GM19238 (cell line): ENCODE data around the gene CD2BP2.
"Not testable (repeated sequence)": the region's sequence is repeated elsewhere in the genome, so short reads cannot be mapped to it uniquely, and the experiment has no call there.

ENCODE experiments used
- DNase-seq: peaks from one replicate; pipeline ENCODE4 v3.0.0; 2011; ENCODE audit warnings: low spot score; ENCODE audit not compliant: insufficient read length

Gene CD2BP2

DNA sequence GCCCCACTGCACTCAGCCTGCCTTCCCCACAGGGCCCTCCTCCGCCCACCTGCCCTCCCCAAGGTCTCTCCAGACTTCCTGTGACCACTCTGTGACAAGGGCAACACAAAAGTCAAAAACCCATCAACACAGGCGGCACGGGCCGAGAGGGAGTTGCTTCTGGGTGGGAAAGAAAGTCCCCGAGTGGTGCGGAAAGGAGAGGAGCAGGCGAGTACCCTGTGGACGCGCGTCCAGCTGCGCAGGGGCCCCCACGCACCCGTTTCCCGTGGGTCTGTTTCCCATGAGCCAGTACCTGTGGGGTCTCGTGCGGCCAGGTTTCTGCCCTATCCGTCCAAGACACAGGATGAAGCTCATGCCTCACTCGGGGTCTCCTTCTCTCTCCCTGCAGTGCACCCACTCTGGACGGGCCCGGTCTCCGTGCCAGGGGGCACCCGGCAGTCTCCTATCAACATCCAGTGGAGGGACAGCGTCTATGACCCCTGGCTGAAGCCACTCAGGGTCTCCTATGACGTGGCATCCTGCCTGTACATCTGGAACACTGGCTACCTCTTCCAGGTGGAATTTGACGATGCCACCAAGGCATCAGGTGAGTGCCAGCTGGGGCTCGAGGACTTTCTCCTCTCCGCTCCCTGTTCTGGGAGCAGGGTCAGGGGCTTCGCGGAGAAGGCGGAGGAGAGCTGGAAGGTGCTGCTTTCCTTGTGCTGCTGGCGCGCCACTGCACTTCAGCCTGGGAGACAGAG lies 12.2 kb downstream of the CD2BP2 start:
- no peak for DNase-seq

DNA sequence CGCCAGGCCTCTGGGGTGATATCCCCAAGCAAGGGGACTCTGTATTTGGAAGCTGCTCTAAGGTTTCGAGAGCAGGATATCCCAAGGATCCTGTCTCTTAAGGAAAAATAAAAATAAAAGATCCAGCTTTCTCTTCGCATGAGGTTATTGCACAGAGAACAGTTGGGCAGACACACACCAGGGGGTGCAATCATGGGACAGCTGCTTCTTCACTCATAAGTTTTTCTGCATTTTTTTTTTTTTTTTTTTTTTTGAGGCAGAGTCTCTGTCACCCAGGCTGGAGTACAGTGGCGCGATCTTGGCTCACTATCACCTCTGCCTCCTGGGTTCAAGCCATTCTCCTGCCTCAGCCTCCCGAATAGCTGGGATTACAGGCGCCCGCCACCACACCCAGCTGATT lies 13.1 kb downstream of the CD2BP2 start:
- DNase-seq, result not testable (repeated sequence)

DNA sequence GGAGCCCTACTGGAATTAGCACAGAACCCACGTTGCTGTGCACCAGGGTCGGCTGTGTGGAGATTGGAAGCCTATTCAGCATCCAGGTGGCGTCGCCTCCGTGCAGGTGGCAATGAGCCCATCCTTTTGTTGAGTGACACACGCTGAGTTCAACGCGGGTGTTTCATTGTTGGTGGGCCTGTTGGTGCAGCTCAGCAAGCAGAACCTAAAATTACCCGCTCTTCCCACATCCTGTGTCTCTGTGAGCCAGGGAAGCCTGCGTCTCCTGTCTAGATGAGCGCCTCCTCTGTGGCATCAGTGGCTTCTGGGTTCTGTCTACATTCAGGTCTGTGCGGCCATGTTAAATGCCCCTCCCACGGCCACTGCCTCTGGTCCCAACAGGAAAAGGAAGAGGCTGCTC lies 14.5 kb downstream of the CD2BP2 start:
- DNase-seq, result no peak

DNA sequence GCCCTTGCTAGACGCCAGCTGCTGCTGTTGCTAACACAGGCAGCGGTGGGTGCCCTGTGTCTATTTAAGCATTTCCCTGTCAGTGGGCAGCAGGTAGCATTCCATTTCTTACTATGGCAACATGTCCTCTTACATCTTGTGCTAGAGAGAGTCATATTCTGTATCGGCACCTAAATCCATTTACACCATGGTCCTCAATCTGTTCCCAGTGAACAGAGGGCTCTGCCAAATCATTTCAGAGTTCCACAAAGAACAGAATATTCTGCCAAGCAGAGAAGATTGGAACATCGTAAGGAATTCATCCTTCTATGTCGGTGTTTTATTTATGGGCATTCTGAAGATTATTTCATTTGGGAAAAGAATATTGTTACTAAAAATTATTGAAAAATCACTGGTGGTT lies 16.4 kb downstream of the CD2BP2 start:
- DNase-seq, result not testable (repeated sequence)

DNA sequence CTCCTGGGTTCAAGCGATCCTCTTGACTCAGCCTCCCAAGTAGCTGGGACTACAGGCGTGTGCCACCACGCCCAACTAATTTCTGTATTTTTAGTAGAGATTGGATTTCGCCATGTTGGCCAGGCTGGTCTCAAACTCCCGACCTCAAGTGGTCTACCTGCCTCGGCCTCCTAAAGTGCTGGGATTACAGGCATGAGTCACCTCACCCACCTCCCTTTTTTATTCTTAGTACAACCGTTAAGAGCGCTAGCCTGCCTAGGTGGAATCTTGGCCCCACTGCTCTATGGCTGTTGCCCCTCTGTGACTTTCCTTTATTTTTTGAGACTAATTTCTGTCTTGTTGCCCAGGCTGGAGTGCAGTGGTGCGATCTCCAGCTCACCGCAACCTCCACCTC lies 17.1 kb downstream of the CD2BP2 start:
- not testable (repeated sequence) for DNase-seq

DNA sequence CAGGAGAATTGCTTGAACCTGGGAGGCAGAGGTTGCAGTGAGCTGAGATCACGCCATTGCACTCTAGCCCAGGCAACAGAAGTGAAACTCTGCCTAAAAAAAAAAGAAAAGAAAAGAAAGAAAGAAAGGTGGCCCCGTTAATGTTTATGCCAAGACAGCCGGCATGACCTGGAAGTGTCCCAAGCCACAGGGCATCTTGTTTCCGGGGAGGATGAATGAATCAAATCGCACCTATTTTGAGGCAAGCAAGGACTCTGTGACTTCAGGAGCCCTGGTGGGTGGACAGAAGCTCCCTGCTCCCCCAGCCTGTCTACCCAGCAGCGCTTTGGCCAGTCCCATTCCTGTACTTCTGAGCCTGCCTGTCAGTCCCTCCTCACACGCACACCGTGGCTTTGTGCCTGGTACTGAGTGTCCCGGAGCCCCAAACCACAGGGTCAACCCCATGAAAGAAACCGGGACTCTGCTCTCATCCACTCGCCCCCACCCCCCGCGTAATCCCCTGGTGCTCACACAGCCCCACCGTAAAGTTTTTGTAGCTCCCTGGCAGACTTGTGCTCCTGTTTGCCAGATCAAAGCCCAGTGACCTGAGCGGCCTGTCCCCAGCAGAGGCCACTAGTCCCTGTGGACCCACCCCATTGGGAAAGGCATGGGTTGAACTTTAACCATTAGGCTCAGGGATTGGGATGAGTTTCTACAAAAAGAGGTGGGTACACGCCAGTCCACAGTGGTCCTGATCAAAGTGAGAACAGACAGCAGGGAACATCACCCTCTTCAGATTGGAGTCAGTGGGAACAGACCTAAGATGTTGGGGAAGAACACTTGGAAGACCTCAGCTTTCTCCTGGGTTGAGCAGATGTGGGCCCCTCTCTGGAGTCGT lies 19.3 kb downstream of the CD2BP2 start:
- DNase-seq, result no peak

DNA sequence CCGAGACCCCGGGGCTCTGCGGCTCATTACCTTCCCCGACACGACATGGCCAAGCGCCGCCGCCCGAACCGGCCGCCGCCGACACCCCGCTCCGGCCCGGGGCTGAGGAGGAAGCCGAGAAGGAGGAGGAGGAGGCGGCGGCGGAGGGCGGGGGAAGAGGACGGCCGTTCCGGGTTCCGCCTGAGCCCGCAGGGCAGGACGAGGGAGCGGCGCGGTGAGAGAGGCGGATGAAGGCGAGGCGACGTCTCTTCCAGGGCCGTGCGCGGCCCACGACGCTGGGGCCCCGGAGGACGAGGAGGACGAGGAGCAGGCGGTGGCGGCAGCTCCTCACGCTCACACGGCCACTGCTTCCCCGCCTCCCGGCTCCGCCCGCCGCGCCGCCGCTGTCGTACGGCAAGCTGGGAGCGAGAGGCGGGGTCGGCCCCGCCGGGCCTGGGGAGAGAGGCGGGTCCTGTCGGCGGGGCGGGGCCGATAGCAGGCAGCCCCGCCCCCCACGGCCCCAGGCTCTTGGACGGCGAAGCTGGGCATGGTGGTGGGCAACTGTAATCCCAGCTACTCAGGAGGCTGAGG lies 20.0 kb downstream of the CD2BP2 start:
- not testable (repeated sequence) for DNase-seq

DNA sequence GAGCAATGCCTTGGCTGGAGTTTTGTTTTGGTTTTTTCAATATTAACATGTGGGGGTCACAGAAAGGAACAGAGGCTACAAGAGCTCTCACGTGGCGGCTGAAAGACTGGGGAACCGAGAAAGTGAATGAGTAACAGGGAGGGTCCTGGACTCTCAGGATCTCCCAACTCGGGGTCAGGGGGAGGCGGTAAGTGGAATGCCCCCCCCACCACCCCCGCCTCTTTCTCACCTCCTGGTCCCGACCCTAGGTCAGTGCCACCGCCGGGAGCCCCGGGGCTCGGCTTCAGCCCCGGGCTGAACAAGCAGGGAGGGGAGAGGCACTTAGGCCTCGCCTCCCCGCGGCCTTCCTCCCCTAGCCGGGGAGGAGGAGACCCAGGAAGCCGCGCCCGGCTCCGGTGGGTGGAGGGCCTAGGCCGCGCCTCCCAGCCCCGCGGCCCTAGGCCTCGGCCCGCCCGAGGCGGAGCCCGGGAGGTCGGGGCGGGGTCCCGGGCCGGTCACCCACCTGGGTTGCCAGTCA lies 20.6 kb downstream of the CD2BP2 start:
- not testable (repeated sequence) for DNase-seq

DNA sequence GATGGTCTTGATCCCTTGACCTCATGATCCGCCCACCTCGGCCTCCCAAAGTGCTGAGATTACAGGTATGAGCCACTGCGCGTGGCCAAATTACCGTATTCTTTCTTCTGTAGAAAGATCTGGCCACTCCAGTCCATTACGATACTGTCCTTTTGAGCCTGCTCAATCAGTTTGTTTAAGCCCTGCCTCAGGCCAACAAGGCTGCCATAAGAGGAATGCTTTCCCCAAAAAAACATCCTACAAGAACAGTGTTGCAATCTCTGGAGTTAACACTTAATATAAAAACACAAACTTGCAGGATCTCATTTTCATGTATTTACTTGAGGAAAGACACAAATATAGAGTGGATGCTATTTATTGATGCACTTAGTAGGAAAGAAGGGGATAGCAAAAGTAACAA lies 30.9 kb downstream of the CD2BP2 start:
- DNase-seq, result not testable (repeated sequence)

DNA sequence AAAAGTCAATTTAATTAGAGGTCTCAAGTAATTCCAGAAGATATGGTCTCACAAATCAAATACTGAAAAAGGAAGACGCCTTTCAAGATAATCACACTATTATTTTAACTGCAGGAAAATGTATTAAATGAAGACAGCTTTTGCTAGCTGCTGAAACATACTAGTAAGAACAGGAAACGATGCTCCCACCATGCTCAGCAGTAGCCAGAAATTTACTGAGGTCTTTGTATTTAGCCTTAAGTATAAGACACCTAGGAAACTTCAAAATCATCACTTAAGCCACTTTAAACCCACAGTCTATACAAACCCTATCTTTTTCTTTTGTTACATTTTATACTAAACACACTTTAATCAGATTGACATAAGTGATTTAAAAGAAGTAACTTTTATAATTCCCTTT lies 36.5 kb downstream of the CD2BP2 start:
- DNase-seq, result not testable (repeated sequence)

DNA sequence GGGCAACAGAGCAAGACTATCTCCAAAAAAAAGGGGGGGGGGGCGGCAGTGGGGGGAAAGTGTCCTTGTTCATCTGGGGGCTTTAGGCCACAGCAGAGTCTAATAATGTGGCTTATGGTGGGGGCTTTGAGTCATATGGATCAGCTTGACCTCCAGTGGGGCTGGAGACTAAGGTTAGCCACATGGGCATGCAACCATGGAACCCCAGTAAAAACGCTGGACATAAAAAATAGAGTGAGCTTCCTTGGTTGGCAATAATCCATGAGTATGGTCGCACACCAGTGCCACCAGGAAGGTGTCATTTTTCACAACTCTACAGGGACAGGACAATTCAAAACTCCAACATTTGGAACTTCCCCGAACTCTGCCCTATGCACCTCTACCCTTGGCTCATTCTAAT lies 44.2 kb downstream of the CD2BP2 start:
- not testable (repeated sequence) for DNase-seq

DNA sequence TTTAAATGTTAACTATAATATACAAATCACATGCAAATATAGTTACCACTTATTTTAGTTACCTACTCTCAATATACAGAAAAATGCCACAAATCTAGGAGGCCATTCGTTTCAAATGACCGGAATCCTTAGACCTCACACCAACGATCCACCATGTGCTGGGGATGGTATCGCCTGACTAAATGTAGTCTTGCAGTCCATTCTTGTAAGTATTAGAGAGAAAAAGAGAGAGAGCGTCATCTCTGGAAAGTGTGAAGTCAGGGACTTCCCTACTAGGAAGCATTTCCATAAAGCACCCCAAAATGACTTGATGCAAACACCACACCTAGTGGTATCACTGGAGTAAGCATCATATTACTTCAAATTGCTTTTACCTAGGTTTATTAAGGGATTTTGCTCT lies 45.9 kb downstream of the CD2BP2 start:
- not testable (repeated sequence) for DNase-seq
